SJCRH30 (cell line): ENCODE measurements around the gene KBTBD2. TPM values are rescaled to one million over a fixed set of nuclear protein-coding genes. Genes with fewer than 3 reads are reported as not detected.
"Not testable (repeated sequence)": the region's sequence is repeated elsewhere in the genome, so short reads cannot be mapped to it uniquely, and the experiment has no call there.

Experiments
- DNase-seq, 2 experiments: peaks; one replicate each; pipeline ENCODE4 v3.0.0-alpha.2; 2015 to 2020
- H3K27ac ChIP-seq: fragments of 250-450 bp; sonication (Bioruptor Pico); 2 replicates; pipeline ENCODE4 v1.5.1; 2020; ENCODE audit warnings: mild to moderate bottlenecking, moderate library complexity
- H3K27me3 ChIP-seq: fragments of 250-450 bp; sonication (Bioruptor Pico); 2 replicates; pipeline ENCODE4 v1.5.1; 2020; ENCODE audit warnings: mild to moderate bottlenecking, moderate library complexity
- H3K36me3 ChIP-seq: fragments of 250-450 bp; sonication (Bioruptor Pico); 2 replicates; pipeline ENCODE4 v1.5.1; 2020; ENCODE audit warnings: mild to moderate bottlenecking, moderate library complexity
- H3K4me1 ChIP-seq: fragments of 250-450 bp; sonication (Bioruptor Pico); 2 replicates; pipeline ENCODE4 v1.5.1; 2020; ENCODE audit warnings: mild to moderate bottlenecking, moderate library complexity
- H3K4me3 ChIP-seq: fragments of 250-450 bp; sonication (Bioruptor Pico); 2 replicates; pipeline ENCODE4 v1.5.1; 2020; ENCODE audit warnings: mild to moderate bottlenecking, moderate library complexity
- H3K9me3 ChIP-seq: fragments of 250-450 bp; sonication (Bioruptor Pico); replicated peaks from 2 replicates; pipeline ENCODE4 v1.5.1; 2020; ENCODE audit warnings: mild to moderate bottlenecking, moderate library complexity
- total RNA-seq: library from RNA; depleted of rRNA; stranded (reverse); fragments of >200 nt; shearing (Covaris generic); gene quantifications from 2 replicates; pipeline ENCODE4 v1.2.3, GENCODE V29; 2014

Gene KBTBD2
- total RNA-seq, 1 experiment from 2014 or later, result 51.4 TPM

DNA sequence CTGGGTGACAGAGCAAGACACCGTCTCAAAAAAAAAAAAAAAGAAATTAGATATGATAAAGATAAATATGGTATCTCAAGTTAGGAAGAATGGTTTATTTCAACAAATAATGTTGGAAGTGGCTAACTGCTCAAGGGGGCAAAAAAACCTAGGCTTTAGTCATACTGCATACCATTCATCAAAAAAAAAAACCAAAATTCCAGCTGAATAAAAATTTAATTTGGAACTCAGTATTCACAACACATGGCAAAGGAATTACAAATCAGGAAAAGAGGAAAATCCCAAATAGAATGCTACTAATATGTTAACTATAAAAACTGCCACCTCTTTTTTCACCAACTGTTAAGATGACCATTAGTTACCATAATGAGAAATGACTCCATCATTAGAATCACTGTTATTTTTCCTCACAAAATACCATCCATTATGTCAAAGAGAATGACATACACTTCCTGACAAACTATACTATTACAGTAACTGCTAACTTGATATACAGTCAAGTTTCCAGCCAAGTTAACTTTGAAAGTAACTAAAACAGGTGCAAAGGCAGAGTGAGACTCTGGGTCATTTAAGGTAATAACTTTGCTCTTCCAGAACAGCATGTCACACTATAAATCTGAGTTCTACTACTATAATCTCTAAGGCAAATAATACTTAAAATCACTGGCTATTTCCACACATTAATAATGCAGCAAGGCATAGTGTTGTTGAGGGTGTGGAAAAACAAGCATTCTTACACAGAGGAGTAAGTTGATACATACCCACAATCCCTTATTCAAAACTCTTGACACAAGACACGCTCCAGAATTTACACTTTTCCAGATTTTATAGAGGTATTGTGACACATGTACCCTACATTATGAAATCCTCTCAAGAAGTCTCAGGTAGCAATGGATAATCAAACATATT, 10.2 kb downstream of the KBTBD2 start:
- H3K27me3 ChIP-seq, result no peaks in the 10 kb centered on the region
- peaks cover 13% of the 10 kb centered on the region for H3K36me3 ChIP-seq
- H3K4me1 ChIP-seq, result peaks cover 11% of the 10 kb centered on the region; the same call in 1 of the 2 replicates
- no peaks in the 10 kb centered on the region for H3K9me3 ChIP-seq
- DNase-seq, result peak in 1 of 2 experiments; percentile 43
- no peak overlapping the region for H3K27ac ChIP-seq
- H3K4me3 ChIP-seq, result no peak overlapping the region

DNA sequence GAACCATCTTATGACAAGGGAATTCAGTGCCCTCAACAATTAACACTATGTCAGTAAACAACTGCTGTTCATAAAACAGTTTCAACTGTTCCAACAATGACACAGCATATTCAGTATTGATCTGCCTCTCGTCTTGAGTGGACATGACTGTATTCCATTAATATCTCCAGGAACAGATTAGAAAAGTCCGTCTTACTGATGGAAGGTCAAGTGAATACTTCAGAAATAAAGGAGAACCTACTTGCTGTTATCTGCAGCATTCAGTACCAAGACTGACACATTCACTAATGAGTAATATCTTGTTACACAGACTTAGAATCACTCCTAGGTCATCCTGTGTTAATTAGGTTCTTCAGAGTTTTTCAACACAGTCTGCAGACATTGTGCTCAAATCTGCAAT, 12.1 kb downstream of the KBTBD2 start:
- no peak for DNase-seq
- peaks cover 11% of the 10 kb centered on the region; the same call in 1 of the 2 replicates for H3K4me1 ChIP-seq
- no peak overlapping the region for H3K4me3 ChIP-seq
- no peaks in the 10 kb centered on the region for H3K9me3 ChIP-seq
- no peak overlapping the region for H3K27ac ChIP-seq
- H3K27me3 ChIP-seq, result no peaks in the 10 kb centered on the region
- H3K36me3 ChIP-seq, result peaks cover 30% of the 10 kb centered on the region

DNA sequence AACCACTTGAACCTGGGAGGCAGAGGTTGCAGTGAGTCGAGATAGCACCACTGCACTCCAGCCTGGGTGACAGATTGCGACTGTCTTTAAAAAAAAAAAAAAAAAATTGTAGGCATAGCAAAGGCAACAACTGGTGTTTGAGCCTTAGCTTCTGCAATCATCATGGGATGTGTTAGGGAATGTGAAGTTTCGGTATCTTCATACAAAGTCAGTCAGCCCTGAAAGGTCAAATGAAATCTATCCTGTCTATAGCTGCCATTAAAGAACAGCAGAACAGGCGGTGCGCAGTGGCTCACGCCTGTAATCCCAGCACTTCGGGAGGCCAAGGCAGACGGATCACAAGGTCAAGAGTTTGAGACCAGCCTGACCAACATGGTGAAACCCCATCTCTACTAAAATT, 13.5 kb downstream of the KBTBD2 start:
- not testable (repeated sequence) for H3K27me3 ChIP-seq
- H3K4me1 ChIP-seq, result peaks cover 11% of the 10 kb centered on the region; the same call in 1 of the 2 replicates

DNA sequence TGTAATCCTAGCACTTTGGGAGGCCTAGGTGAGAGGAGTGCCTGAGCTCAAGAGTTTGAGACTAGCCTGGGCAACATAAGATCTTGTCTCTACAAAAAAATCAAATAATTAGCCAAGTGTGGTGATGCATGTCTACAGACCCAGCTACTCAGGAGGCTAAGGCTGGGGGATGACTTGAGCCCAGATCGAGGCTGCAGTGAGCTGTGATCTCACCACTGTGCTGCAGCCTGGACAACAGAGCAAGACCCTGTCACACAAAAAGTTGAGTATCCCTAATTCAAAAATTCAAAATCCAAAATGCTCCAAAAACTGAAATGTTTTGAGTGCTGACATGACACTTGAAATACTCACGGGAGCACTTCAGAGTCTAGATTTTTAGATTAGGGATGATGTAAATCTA, 19.1 kb downstream of the KBTBD2 start:
- DNase-seq, result no peak
- Histone ChIP-seq H3K27ac (no peak overlapping the region), H3K27me3 (no peaks in the 10 kb centered on the region), H3K9me3 (no peaks in the 10 kb centered on the region), H3K36me3 (peaks cover 85% of the 10 kb centered on the region), H3K4me3 (no peak overlapping the region), H3K4me1 (no peaks in the 10 kb centered on the region)

More for the DNA sequence above, 13.5 kb downstream of the KBTBD2 start:
- H3K36me3 ChIP-seq, result peaks cover 42% of the 10 kb centered on the region
- H3K27ac ChIP-seq, H3K4me3 ChIP-seq, H3K9me3 ChIP-seq, DNase-seq: not testable (repeated sequence)

DNA sequence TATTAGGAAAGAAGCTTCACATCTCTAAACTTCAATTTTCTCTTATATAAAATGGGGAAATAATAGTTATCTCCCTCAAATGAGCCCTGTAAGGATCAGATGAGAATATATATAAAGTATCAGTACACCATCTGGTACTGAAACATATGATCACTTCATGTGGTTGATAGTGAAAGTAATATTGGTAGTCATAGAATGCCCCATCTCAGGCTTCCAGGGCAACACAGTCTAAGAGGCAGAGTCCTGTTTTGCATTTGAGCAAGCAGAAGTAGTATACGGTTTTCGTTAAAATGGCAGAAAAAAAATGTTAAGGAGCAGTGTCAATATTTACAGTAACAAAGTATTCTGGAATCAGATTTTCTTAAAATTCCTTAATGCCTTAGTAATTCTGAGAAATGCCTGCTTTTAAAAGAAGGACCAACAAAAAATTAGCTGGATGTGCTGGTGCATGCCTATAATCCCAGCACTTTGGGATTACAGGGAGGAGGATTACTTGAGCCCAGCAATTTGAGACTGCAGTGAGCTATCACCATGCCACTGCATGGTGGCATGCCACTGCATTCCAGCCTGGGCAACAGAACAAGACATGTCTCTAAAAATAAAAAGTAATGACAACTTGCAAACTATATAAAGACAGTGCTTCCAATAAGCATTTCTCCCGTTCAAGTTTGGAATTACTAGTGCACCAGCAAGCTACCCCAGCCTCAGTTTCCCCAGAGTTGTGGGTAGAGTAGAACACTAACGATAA, 19.8 kb downstream of the KBTBD2 start:
- Histone ChIP-seq H3K4me1 (no peaks in the 10 kb centered on the region), H3K36me3 (peaks cover 86% of the 10 kb centered on the region), H3K9me3 (no peaks in the 10 kb centered on the region), H3K27me3 (no peaks in the 10 kb centered on the region), H3K4me3 (no peak overlapping the region), H3K27ac (no peak overlapping the region)
- DNase-seq, result no peak

DNA sequence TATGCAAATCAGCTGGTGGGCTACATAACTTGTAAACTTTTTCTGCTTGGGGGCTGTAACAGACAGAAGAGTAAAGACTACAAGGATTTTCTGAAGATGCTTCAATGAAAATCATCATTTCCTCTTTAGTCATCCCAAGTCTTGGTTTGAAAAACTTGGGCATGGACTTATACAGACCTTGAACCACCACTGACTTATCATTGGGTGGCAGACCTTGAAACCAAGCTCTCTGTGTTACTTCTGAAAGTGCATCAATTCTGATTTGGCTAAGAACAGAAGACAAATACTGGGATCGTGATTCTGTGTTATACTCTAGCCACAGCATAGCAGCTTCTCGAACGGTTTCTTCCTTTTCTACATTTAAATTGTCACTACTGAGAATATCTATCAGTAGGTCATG, 21.3 kb downstream of the KBTBD2 start:
- no peaks in the 10 kb centered on the region for H3K27me3 ChIP-seq
- H3K4me1 ChIP-seq, result no peaks in the 10 kb centered on the region
- H3K9me3 ChIP-seq, result no peaks in the 10 kb centered on the region
- no peak overlapping the region for H3K4me3 ChIP-seq
- peaks cover 78% of the 10 kb centered on the region for H3K36me3 ChIP-seq
- DNase-seq, result no peak
- H3K27ac ChIP-seq, result no peak overlapping the region

DNA sequence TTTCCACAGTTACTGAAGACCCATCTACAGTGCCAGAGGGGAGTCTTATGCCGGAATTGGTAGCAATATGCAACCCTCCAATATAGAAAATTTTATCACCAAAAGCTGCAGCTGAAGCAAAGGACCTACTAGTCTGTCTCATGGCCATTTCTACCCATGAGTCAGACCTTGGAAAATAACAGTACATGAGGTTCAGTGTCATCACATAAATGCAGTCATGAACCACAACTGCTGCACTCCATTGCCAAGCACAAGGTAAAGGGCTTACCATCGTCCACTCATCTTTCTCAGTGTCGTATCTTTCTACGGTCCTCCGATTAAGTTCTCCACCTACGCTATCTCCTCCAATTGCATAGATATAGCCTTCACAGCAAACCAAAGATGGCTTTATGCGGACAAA, 21.8 kb downstream of the KBTBD2 start:
- no peak for DNase-seq
- peaks cover 72% of the 10 kb centered on the region for H3K36me3 ChIP-seq
- H3K4me1 ChIP-seq, result no peaks in the 10 kb centered on the region
- H3K27me3 ChIP-seq, result no peaks in the 10 kb centered on the region
- H3K4me3 ChIP-seq, result no peak overlapping the region
- no peak overlapping the region for H3K27ac ChIP-seq
- H3K9me3 ChIP-seq, result no peaks in the 10 kb centered on the region

DNA sequence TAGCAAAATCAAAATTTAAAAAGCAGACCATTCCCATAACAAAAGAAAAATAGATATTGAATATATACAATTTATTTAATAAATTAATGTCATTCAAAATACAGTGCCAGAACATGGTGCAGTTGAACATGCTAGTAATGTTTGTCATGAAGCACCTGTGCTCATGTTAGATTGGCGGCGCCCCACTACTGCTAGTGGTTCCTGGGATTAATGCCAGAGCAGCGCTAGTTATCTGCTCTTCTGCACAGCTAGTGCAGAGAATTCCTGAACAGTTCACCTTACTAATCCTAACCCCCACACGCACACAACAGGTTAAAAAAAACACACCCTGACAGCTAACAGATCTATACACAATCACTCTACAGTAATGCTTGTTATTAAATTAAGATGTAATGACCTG, 23.4 kb downstream of the KBTBD2 start:
- Histone ChIP-seq H3K27ac (no peak overlapping the region), H3K4me1 (no peaks in the 10 kb centered on the region), H3K27me3 (no peaks in the 10 kb centered on the region), H3K36me3 (peaks cover 59% of the 10 kb centered on the region), H3K4me3 (no peak overlapping the region), H3K9me3 (no peaks in the 10 kb centered on the region)
- no peak for DNase-seq

DNA sequence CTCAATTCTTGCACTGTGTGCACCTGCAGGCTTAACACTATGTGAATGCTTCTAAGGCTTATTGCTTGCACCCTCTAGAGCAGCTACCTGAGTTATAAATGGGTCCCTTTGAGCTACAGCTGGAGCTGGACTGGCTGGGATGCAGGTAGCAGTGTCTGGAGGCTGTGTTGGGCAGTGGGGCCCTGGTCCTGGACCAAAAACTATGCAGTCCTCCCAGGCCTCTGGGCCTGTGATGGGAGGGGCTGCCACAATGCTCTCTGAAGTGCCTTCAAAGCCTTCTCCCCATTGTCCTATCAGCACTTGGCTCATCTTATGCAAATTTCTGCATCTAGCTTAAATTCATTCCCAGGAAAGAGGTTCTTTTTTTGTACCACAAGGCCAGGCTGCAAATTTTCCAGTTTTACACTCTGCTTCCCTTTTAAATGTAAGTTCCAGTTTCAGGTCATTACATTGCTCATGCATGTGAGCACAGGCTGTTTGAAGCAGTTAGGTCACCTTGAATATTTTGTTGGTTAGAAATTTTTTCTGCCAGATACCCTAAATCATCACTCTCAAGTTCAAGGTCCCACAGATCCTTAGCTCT, 26.0 kb downstream of the KBTBD2 start:
- no peaks in the 10 kb centered on the region for H3K27me3 ChIP-seq
- no peak overlapping the region for H3K4me3 ChIP-seq
- no peaks in the 10 kb centered on the region for H3K4me1 ChIP-seq
- peaks cover 34% of the 10 kb centered on the region for H3K36me3 ChIP-seq
- no peaks in the 10 kb centered on the region for H3K9me3 ChIP-seq
- no peak for DNase-seq
- H3K27ac ChIP-seq, result no peak overlapping the region

DNA sequence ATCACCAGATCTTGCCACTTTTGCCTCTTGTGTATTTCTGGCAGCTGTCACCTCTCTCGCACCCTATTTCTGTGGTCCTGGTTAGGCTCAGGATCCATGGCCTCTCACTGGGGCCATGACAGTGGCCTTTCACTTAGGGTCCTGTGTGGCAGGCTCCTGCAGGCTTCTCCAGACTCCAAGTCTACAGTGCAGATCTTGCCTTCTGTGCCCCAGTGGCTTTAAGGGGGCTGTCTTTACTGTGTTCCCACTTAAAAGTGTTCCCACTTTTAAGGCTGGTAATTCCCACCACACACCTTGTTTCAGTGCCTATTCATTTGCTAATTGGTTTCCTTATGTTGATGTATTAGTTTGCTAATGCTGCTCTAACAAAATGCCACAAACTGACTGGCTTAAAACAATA, 27.7 kb downstream of the KBTBD2 start:
- not testable (repeated sequence) for DNase-seq, H3K9me3 ChIP-seq, H3K27me3 ChIP-seq, H3K27ac ChIP-seq, H3K4me1 ChIP-seq, H3K4me3 ChIP-seq
- H3K36me3 ChIP-seq, result peaks cover 18% of the 10 kb centered on the region

DNA sequence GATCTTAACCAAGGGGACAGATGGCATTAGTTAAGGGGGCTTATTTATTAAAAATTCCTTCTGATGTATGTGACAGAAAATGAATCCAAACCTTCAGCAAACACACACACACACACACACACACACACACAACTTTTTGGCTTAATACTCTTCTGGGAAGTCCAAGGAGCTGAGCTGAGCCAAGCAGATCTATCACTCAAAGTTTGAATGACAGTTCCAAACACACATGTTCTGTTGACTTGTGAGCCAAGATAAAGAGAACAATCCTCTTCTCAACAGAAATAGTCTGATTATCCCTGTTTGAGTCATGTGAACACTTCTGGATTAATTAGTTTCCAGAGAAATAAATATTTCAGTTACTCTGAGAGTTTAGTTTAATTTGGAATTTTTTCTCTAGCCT, 31.5 kb downstream of the KBTBD2 start:
- H3K27ac ChIP-seq, result no peak overlapping the region
- no peaks in the 10 kb centered on the region for H3K27me3 ChIP-seq
- no peaks in the 10 kb centered on the region for H3K9me3 ChIP-seq
- DNase-seq, result no peak
- H3K4me3 ChIP-seq, result no peak overlapping the region
- no peaks in the 10 kb centered on the region for H3K36me3 ChIP-seq
- H3K4me1 ChIP-seq, result no peaks in the 10 kb centered on the region

DNA sequence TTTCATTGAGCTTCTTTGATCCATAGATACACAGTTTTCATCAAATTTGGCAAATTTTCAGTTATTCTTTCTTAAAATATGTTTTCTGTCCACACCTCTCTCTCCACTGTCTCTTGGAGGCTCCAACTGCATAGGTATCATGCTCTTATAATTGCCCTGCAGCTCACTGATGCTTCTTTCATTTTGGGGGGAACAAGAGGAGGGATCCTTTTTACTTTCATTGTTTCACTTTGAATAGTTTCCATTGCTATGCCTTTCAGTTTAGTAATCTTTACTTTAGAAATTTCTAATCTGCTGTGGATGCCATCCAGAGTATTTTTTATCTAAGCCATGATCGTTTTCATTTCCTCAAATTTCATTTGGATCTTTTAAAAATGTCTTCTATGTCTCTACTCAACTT, 32.9 kb downstream of the KBTBD2 start:
- no peaks in the 10 kb centered on the region for H3K9me3 ChIP-seq
- DNase-seq, result no peak
- no peak overlapping the region for H3K4me3 ChIP-seq
- H3K27me3 ChIP-seq, result no peaks in the 10 kb centered on the region
- H3K36me3 ChIP-seq, result no peaks in the 10 kb centered on the region
- no peak overlapping the region for H3K27ac ChIP-seq
- H3K4me1 ChIP-seq, result no peaks in the 10 kb centered on the region

DNA sequence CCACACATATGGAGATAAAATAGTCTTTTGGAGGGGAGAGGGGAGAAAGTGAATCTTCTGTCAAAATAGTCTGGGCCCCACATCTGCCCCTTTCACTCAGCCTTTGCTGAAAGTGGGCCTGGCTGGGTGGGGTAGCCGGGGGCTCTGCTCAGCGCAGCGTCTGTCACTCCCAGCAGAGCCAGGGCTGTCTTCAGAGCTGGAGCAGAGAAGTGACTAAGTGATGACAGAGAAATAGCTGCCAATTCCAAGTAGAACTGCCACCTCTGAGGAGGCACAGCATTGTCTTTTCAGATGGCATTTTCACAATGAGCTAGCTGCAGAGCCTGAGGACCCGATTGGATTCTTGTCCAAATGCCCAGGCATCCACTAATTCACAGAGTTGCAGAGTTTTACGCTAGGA, 34.5 kb downstream of the KBTBD2 start:
- not testable (repeated sequence) for DNase-seq, H3K36me3 ChIP-seq, H3K27ac ChIP-seq

DNA sequence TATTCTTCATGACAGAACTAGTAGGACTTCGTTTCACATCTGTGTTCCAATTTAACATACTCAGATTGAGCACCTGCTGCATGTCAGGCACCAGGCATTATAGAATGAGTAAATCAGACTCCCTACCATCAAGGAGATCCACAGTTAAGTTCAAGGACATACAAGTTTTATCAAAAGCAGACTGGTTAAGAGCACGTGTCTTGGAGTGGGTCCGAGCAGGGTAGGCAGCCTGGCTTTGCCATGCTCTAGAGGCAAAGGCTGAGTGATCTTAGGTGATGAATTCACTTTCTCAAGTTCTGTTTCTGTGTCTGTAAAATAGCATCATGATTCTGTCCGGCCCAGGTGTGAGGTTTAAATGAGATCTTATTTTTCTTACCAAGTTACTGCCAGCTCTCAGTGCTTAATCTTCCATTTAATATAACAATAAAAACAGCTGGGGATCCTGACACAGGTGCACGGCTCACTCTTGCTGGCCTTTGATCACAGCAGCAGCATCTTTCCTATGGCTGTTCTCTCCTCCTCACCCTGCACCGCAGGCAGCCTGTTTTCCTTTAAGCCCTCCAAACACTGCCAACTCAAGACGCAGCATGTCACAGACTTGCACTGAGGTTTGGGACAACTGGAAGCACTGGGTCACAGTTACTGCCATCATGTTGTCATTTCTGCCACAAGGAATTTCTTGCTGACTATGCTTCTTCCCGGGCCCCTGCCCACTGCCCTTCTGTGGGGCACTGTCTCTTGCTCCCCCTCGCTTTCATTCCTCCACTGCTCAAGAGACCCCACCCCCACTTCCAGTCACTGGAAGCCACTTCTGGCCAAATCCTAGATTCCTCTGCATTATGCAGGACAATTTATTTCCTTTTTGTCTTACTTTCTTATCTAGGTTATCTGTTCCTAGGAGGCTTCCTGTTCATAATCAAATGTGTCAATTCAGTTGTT, 35.5 kb downstream of the KBTBD2 start:
- not testable (repeated sequence) for H3K27ac ChIP-seq, H3K36me3 ChIP-seq, H3K9me3 ChIP-seq, H3K27me3 ChIP-seq, DNase-seq, H3K4me3 ChIP-seq, H3K4me1 ChIP-seq

More for the DNA sequence above, 34.5 kb downstream of the KBTBD2 start:
- H3K4me3 ChIP-seq, H3K27me3 ChIP-seq, H3K4me1 ChIP-seq, H3K9me3 ChIP-seq: not testable (repeated sequence)
